Ecto neural progenitor cell (in vitro differentiated cells): Measurements from ENCODE around the gene IFI27L2.
A peak's percentile ranks its signal among the peaks of the same experiment; 100 is the strongest.

Source experiments
- DNase-seq: peaks from one replicate; pipeline ENCODE4 v3.0.0-alpha.2; 2018; ENCODE audit warnings: low spot score

The IFI27L2 gene

GRCh38 chr14:94152676-94153075, 23.3 kb upstream of the IFI27L2 start:
- DNase-seq = no peak

- DNase-seq = no peak
Observed at GRCh38 chr14:94145902-94146527, 16.6 kb upstream of the IFI27L2 start.

GRCh38 chr14:94144765-94145164, 15.4 kb upstream of the IFI27L2 start:
- no peak for DNase-seq

GRCh38 chr14:94143711-94144110, 14.3 kb upstream of the IFI27L2 start:
- no peak for DNase-seq

GRCh38 chr14:94143239-94143638, 13.8 kb upstream of the IFI27L2 start:
- no peak for DNase-seq

GRCh38 chr14:94142836-94143235, 13.4 kb upstream of the IFI27L2 start:
- no peak for DNase-seq

- DNase-seq = no peak
Observed at GRCh38 chr14:94142247-94142646, 12.8 kb upstream of the IFI27L2 start.

GRCh38 chr14:94139421-94139820, 10.0 kb upstream of the IFI27L2 start:
- DNase-seq = no peak

- no peak for DNase-seq
Observed at GRCh38 chr14:94139006-94139405, 9.6 kb upstream of the IFI27L2 start.

- DNase-seq = no peak
Observed at GRCh38 chr14:94138251-94138650, 8.8 kb upstream of the IFI27L2 start.

GRCh38 chr14:94136575-94137331, 7.3 kb upstream of the IFI27L2 start:
- peak; percentile 89 for DNase-seq

- DNase-seq = no peak
Observed at GRCh38 chr14:94135476-94135875, 6.1 kb upstream of the IFI27L2 start.

- DNase-seq = peak; percentile 62
Observed at GRCh38 chr14:94132285-94132887, 3.0 kb upstream of the IFI27L2 start.

GRCh38 chr14:94129758-94130414, 482 bp upstream of the IFI27L2 start:
- peak; percentile 57 for DNase-seq

- peak; percentile 41 for DNase-seq
Observed at GRCh38 chr14:94128216-94128839, 1.1 kb downstream of the IFI27L2 start.

GRCh38 chr14:94127330-94127729, 2.1 kb downstream of the IFI27L2 start:
- peak; percentile 12 for DNase-seq

- no peak for DNase-seq
Observed at GRCh38 chr14:94126800-94127199, 2.6 kb downstream of the IFI27L2 start.

- peak; percentile 16 for DNase-seq
Observed at GRCh38 chr14:94126419-94126677, 3.1 kb downstream of the IFI27L2 start.

GRCh38 chr14:94125659-94126418, 3.6 kb downstream of the IFI27L2 start:
- peak; percentile 28 for DNase-seq

- peak; percentile 24 for DNase-seq
Observed at GRCh38 chr14:94124582-94125377, 4.6 kb downstream of the IFI27L2 start.

GRCh38 chr14:94123868-94124267, 5.5 kb downstream of the IFI27L2 start:
- peak; percentile 18 for DNase-seq
